Type B pancreatic cell (in vitro differentiated cells): ENCODE data around the gene FREM1. TPM values are rescaled to one million over a fixed set of nuclear protein-coding genes. Genes with fewer than 3 reads are reported as not detected.

ENCODE experiments used
- DNase-seq: peaks from one replicate; pipeline ENCODE4 v3.0.0; 2021; ENCODE audit warnings: mixed read lengths; ENCODE audit not compliant: unreplicated experiment; ENCODE audit errors: extremely low spot score
- H3K27ac Mint-ChIP-seq: 2 replicates; pipeline ENCODE4 v1.8.0; 2021; ENCODE audit warnings: mild to moderate bottlenecking, mixed read lengths
- H3K27me3 Mint-ChIP-seq: 2 replicates; pipeline ENCODE4 v1.8.0; 2021; ENCODE audit warnings: mixed read lengths
- H3K36me3 Mint-ChIP-seq: 2 replicates; pipeline ENCODE4 v1.8.0; 2021; ENCODE audit warnings: mixed read lengths
- H3K4me1 Mint-ChIP-seq: one replicate; pipeline ENCODE4 v1.8.0; 2021; ENCODE audit warnings: mixed read lengths; ENCODE audit not compliant: unreplicated experiment
- H3K4me3 Mint-ChIP-seq: 2 replicates; pipeline ENCODE4 v1.8.0; 2021; ENCODE audit warnings: mild to moderate bottlenecking, mixed read lengths
- H3K9me3 Mint-ChIP-seq: 2 replicates; pipeline ENCODE4 v1.8.0; 2021; ENCODE audit warnings: mixed read lengths
- CTCF ChIP-seq: fragments of 200-600 bp; sonication (generic); conservative IDR thresholded peaks from 2 replicates; pipeline ENCODE4 v1.5.0; 2021; ENCODE audit warnings: antibody characterized with exemption, mild to moderate bottlenecking
- total RNA-seq: library from RNA; stranded (reverse); gene quantifications from 2 replicates; pipeline ENCODE4 v1.2.1, GENCODE V29; 2021; ENCODE audit warnings: low replicate concordance

FREM1 gene
- total RNA-seq, 1 donor from 2014 or later: 50.8 TPM

- peaks cover 7% of the 10 kb centered on the region for H3K9me3 Mint-ChIP-seq
- no peaks in the 10 kb centered on the region for H3K27me3 Mint-ChIP-seq
- no peak for DNase-seq
- H3K27ac Mint-ChIP-seq: no peak overlapping the region
- H3K4me1 Mint-ChIP-seq: peaks cover 17% of the 10 kb centered on the region
- H3K36me3 Mint-ChIP-seq: peaks cover 13% of the 10 kb centered on the region
- H3K4me3 Mint-ChIP-seq: peak overlapping the region; percentile 17
- TF ChIP-seq CTCF: no peak
These were observed 23.1 kb downstream of the FREM1 start for GRCh38 chr9:14887149-14887548.

GRCh38 chr9:14883310-14883944 is 26.8 kb downstream of the FREM1 start:
- no peak overlapping the region for H3K27ac Mint-ChIP-seq
- peaks cover 13% of the 10 kb centered on the region for H3K4me1 Mint-ChIP-seq
- H3K4me3 Mint-ChIP-seq: no peak overlapping the region
- peaks cover 15% of the 10 kb centered on the region for H3K36me3 Mint-ChIP-seq
- H3K9me3 Mint-ChIP-seq: peaks cover 1% of the 10 kb centered on the region
- H3K27me3 Mint-ChIP-seq: no peaks in the 10 kb centered on the region
- DNase-seq: no peak
- TF ChIP-seq CTCF: no peak

- H3K36me3 Mint-ChIP-seq: peaks cover 25% of the 10 kb centered on the region
- TF ChIP-seq CTCF: no peak
- H3K27ac Mint-ChIP-seq: no peak overlapping the region
- peaks cover 10% of the 10 kb centered on the region for H3K9me3 Mint-ChIP-seq
- peaks cover 7% of the 10 kb centered on the region for H3K4me1 Mint-ChIP-seq
- DNase-seq: no peak
- H3K27me3 Mint-ChIP-seq: peaks cover 6% of the 10 kb centered on the region
- H3K4me3 Mint-ChIP-seq: no peak overlapping the region
These were observed 28.1 kb downstream of the FREM1 start for GRCh38 chr9:14882090-14882489.

- Mint-ChIP-seq H3K4me3 (no peak overlapping the region), H3K27ac (no peak overlapping the region)
These were observed 29.2 kb downstream of the FREM1 start for GRCh38 chr9:14881006-14881405.

GRCh38 chr9:14870090-14870489 is 40.1 kb downstream of the FREM1 start:
- no peak for TF ChIP-seq CTCF
- no peaks in the 10 kb centered on the region for H3K9me3 Mint-ChIP-seq
- H3K4me1 Mint-ChIP-seq: peaks cover 35% of the 10 kb centered on the region
- peaks cover 1% of the 10 kb centered on the region for H3K36me3 Mint-ChIP-seq
- H3K27ac Mint-ChIP-seq: no peak overlapping the region
- no peak for DNase-seq
- no peaks in the 10 kb centered on the region for H3K27me3 Mint-ChIP-seq
- no peak overlapping the region for H3K4me3 Mint-ChIP-seq

More at GRCh38 chr9:14881006-14881405, 29.2 kb downstream of the FREM1 start:
- H3K4me1 Mint-ChIP-seq: peaks cover 6% of the 10 kb centered on the region
- H3K9me3 Mint-ChIP-seq: peaks cover 13% of the 10 kb centered on the region
- no peak for DNase-seq
- TF ChIP-seq CTCF: no peak
- peaks cover 6% of the 10 kb centered on the region for H3K27me3 Mint-ChIP-seq
- peaks cover 28% of the 10 kb centered on the region for H3K36me3 Mint-ChIP-seq
